ENCODE results near the gene PSORS1C2.
"Not testable (repeated sequence)": the region's sequence is repeated elsewhere in the genome, so short reads cannot be mapped to it uniquely, and the experiment has no call there.

Gene PSORS1C2

DNA sequence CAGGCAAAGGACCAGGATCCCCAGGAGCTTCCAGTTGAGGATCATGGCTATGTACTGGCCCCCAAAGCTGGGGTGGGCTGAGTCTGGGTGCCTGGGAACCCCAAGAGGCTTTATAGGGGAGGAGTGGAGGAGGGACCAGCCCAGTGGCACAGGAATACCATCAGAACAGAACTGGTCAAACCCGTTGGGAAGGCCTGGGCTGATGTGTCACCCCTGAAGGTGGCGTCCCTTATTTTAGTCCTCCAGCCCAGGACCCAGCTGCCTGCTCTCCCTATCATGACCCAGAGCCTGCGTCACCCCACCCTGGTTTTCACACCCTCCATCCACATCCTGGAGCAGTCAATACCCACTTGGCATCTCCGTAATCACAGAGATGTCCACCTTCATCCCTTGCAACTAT lies at the start of gene PSORS1C2:
Gene PSORS1C2, minus strand, starts transcription at position 85 of the 400 bp plus-strand sequence. Its CDS starts 40 bp downstream, at position 45.
- no peak for DNase-seq

DNA sequence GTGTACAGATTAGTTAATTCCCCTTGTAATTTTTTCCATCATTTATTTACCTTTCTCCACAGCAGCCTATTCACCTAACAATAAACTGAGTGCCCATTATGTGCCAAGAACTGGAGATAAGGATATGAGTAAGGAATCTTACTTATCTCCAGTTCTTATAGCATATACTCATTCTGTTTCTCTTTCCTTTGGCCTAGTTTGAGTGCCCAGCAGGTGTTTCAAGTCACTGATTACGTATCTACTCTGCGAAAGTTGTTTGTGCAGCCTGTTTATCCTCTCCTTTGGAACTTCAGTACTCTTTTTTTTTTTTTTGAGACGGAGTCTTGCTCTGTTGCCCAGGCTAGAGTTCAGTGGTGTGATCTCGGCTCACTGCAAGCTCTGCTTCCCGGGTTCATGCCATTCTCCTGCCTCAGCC lies 48.9 kb upstream of the PSORS1C2 start:
- no peak for DNase-seq

DNA sequence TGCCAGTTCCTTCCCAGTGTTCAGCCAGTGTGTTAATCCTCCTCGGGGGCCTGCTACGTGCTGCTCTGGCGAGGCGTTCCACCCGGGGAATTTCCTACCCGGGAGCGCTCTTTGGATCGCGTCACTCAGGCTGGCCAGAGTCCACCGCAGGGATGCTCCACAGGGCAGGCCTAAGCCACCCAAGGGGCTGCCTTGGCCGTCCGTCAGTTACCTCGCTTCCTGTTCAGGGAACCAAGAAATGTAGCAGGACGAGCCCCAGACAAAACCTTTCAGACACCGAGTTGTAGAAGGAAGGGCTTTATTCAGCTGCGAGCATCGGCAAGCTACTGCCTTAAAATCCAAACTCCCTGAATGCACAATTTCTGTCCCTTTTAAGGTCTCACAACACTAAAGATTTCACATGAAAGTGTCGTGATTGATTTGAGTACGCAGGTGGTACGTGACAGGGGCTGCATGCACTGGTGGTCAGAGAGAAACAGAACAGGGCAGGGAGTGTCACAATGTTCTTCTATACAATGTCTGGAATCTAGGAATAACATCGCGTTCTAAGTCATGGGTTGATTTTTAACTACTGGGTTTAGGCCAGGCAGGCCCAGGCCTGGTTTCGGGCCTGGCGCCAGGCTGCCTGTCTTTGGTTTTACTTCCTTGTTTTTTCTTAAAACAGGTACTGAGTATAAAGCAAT lies 47.3 kb upstream of the PSORS1C2 start:
- DNase-seq: no peak

DNA sequence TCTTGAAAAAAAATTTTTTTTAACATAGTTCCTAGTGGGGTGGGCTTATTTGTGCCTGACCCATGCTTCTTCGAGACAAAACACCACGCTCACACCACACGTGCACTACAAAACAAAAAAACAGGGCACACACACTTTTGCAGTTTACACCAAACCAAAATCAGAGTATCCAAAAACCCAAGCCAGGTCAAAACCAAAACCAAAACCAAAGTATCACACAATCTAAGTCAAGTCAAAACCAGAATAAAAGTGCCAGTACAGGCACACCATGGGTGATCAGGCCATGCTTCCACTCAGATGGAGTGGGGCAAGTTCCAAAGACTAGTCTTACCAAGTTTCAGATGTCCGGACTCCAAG lies 46.8 kb upstream of the PSORS1C2 start:
- not testable (repeated sequence) for DNase-seq

DNA sequence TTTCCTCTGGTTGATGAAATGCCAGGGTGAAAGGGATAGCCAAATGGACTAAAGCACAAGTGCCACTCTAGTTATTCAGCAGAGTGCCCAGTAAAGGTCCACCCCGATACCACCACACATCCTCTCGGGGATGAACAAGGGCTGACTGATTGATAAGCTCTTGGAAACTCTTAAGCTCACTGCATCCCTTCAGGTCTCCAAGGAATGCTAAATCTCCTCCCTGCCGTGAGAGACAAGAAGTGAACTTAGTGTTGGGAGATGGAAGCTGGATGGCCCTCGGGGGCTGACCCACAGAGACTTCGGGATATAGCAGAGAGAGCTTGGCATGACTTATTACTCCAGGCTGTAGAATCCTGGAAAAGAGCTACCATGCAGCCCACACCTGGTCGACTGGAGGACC lies 45.0 kb upstream of the PSORS1C2 start:
- peak in 1 of 3 donors; percentile 4 for DNase-seq

DNA sequence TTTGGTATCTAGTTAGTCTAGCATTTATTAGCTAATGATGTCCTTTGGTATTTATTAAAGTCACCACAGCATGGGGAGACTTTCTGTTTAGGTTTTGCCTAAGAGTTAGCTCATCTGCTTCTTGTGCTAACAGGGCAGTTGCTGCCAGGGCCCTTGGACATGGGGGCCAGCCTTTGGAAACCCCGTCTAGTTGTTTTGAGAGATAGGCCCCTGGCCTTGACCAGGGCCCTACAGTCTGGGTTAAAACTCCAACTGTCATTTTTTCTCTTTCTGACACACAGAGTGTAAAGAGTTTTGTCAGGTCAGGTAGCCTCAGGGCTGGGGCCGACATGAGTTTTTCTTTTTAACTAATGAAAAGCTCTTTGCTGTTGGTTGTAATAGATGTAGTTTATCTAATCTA lies 44.4 kb upstream of the PSORS1C2 start:
- not testable (repeated sequence) for DNase-seq

DNA sequence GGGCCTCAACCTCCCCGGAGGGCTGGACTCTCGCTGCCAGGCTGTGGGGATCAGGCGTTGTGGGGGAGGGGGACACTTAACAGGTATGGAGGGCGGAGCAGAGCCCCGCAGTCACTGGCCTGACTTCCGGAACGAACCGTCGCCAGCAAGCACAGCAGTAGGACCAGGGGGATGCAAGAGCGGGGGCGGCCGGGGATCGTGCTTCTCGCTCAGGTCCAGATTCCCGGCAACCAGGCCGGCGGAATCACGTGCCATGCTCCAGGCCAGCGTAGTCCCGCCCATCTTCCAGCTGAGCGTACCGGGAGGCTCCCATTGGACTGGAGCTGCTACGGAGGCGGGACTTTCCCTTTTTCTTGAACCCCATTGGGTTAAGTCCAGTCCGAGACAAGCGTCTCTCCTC lies 41.6 kb upstream of the PSORS1C2 start:
- peak; percentile 75 to 84 (median 79) for DNase-seq

DNA sequence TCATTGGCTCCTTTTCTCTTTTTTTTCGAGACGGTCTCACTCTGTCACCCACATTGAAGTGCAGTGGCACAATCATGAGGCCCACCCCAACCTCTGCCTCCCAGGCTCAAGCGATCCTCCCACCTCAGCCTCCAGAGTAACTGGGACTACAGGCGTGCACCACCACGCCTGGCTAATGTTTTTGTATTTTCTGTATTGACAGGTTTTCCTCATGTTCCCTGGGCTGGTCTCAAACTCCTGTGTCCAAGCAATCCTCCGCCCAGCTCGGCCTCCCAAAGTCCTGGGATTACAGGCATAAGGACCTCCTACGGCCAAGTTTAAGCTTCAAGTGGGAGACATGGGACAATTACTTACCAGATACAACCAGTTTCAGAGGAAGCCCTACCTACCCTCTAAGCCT lies 41.0 kb upstream of the PSORS1C2 start:
- DNase-seq: no peak

DNA sequence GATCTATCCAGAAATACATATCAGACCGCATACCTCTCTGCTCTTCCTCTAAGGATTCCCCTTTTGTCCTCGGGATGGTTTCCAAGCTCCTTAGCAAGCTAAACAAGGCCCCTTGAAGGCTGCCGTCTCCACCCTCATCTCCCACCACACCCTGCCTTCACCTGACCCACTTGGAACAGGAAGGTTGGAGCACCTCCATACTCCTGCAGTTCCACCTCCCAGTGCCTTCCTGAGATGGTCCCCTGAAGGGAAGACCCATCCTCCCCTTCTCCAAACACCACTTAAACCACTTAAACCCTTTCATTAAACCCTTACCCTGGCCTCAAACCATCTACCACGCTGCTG lies 40.1 kb upstream of the PSORS1C2 start:
- DNase-seq: no peak

DNA sequence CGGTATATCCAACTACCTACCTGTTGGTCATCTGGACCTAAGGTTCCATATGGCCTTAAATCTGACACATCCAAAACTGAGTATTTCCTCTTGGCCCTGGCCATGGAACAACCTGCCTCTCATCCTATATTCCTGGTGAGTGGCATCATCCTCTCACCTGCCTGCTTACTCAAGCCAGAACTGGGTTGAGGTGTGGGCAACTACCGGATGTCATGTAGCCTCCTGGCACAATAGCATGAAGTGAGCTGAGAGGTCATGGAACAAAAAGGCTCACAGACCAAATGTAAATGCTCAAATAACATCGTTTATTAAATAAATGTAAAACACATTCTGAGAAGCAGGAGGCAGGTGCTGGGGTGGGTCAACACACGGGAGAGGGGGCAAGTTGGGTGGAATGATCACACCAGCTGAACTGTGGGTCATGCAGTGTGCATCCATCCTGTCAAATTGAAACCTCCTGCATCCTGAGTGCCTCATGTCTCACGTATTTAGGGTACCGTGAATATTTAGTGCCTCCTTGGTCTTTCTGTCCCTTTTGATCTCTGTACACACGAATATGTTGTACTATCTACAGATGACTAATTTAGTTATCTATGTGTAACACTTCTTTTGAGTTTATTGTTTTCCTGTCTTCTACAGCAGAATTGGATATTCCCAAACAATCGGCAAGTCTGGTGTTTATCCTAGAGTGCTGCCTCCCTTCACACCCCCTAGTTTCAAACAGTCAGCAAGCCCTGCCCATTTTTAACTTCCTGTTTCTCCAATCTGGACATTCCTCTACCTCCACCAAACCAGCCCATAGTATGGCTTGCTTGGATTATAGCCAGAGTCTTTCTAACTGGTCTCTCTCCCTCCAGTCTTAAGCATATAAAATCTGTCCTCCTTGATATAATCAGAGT lies 39.5 kb upstream of the PSORS1C2 start:
- peak; percentile 36 to 50 (median 48) for DNase-seq

DNA sequence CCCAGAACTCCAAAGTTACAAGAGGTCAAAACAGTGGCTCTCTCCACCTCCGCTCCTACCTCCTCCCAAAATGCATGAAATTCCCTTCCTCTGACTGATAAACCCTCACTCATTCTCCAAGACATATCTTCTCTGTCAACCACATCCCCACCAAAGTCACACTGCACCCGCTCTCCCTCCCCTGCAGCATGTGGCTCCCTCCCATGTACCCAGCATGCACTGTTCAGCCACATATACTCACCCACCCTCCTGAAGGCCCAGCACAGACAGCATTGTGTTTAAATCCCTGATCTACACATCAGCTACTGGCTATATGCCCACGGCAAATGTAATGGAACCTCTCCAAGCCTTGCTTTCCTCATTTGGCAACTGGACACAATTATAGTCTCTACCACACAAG lies 37.1 kb upstream of the PSORS1C2 start:
- no peak for DNase-seq

DNA sequence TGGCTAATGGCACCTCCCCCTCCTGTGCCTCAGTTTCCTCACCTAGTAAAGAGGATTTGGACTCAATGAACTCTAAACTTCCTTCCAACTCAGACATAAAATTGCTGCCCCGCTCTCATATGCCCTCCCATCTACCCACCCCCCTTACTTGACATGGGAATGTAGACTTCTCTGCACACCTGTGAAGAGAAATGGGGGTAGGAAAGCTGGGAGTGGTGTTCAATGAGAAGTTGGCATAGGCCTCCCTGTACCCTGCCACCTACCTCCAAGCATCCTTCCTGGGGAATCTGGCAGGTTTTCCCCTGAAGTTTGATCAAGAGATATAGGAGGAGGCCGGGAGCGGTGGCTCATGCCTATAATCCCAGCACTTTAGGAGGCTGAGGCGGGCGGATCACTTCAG lies 35.5 kb upstream of the PSORS1C2 start:
- DNase-seq: no peak

DNA sequence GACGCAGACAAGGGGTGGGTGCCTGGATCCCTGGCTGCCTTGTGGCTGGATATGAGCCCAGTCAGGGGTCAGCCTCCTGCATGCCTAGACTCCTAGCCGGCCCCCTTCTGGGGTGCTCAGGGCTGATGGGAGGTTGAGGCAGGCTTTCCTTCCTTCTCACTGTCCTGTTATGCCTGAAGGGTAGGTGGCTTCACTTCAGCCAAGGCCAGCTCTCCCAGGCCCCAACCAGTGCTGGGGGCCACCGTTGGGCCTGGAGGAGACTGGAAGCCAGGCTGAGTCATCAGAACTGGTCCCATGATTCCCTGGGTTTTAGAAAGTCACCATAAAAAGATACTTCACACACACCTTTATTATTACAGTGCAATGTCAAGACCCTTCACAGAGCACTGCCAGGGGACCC lies 34.5 kb upstream of the PSORS1C2 start:
- DNase-seq: no peak

DNA sequence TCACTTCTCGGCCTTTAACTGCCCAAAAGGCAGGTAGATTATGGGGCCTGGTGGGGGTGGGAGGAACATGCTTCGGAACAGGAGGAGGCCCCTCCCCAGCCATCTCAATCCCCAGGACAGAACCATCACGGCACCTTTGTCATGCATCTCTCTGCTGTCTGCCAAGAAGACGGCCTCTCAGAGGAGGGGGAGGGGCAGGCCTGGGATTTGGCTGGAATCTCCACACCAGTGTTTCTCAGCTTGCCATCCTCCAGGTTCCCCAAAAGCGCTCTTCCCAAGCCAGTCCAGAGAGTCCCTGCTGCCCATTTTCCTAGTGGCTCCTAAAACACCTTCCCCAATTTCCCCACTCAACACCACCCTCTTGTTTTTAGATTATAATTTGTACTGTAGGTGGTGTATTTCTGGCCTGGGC lies 34.1 kb upstream of the PSORS1C2 start:
- DNase-seq: no peak

DNA sequence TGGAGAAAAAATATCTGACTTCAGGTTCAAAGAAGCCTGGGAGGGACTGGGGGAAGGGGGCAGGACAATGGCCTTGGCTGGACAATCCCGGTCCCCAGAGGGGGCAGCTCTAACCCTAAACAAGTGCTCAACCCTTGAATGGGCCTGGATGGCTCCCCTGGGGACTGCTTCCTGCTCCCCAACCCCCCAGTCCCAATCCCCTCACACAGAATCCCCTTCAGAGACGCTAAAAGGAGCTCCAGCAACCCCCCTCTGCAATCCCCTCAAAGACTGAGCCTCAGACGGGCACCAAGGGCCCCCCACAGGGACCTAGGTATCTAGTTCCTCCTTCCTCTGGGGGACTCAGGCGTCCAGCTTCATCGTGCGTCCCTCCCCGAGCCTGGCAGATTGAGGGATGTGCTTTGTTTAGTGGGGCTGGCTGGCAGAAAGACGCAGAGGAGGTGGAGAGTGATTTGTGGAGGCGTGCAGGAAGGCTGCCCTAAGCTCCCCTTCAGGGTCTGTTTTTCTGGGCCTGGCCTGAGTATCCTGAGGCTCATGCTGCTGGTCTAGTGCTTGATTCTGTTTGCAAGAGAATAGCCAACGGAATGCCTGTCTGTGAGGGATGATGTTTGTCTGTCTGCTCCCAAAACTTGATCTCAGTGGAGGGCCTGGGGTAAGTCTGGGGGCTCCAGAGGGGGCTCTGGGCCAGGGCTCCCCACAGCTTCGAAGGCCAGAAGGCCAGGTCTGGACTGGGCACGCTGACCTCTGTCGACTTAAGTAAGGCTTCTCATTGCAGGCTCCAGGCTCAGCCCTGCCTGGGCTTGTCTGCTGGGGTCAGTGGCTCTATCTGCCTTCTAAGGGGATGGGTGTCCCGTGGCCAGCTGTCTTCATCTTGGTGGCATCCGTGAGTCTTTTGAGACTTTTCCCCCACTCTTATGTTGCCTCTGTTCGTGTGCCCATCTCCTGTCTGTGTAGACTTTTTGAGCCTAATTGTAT lies 33.4 kb upstream of the PSORS1C2 start:
- no peak for DNase-seq

DNA sequence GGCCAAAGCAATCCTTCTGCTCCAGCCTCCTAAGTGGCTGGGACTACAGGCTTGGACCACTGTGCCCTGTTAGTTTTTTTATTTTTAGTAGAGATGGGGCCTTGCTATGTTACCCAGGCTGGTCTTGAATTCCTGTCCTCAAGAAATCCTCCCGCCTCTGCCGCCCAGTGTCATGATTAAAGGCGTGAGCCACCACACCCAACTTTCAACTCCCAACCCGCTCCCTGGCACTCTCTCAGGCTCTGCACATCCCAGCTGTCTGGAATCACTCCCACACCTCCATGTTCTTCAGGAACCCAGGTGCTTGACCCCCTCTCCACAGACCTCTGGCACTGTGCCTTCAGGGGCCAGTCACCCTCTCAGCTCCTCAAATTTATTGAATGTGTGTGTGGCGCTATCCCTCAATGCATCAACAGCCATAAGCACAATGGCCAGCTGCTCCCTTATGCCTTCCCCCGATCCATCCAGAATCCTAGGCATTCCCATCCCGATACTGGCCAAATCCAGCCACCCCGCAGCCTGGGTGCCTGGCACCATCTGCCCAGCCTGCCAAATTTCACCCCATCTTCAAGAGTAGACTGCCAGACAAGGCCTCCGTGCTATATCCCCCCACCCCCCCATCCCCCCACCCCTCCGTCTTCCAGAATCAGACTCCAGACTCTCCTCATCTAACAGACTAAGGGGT lies 32.3 kb upstream of the PSORS1C2 start:
- DNase-seq: peak in 1 of 3 donors; percentile 6

DNA sequence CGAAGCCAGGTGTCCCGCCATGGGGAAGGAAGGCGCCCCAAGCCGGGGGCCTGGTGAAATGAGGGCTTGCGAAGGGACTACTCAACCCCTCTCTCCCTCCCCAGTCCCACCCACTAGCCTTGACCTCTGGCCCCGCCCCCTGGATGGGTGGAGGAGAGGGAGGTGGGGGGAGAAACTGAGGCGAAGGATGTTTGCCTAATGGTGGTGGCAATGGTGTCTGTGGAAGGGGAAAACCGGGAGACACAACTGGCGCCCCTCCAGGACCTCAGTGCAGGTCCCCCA lies 31.7 kb upstream of the PSORS1C2 start, which contains the start of gene POU5F1:
Gene POU5F1, minus strand, starts transcription at position 83 of the 282 bp plus-strand sequence. Its CDS starts 62 bp downstream, at position 21.
- no peak for DNase-seq

DNA sequence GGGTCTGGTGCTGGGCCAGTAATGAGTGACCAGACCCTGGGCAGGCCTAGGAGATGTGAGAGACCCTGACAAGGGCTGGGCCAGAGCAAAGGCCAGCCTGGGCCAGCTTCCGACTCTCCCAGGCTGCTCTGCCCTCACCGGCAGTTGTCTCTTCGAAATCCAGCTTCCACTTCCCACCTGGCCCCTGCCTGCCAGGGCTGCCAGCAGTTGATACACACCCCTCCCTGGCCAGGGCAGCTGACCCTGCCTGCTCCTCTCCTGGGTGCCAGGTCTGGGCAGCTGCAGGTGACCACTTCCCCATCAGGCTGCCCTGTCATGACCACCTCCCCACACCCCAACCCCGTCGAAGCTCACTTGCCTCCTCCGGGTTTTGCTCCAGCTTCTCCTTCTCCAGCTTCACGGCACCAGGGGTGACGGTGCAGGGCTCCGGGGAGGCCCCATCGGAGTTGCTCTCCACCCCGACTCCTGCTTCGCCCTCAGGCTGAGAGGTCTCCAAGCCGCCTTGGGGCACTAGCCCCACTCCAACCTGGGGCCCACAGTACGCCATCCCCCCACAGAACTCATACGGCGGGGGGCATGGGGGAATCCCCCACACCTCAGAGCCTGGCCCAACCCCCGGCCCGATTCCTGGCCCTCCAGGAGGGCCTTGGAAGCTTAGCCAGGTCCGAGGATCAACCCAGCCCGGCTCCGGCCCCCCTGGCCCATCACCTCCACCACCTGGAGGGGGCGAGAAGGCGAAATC lies 31.2 kb upstream of the PSORS1C2 start:
- not testable (repeated sequence) for DNase-seq

DNA sequence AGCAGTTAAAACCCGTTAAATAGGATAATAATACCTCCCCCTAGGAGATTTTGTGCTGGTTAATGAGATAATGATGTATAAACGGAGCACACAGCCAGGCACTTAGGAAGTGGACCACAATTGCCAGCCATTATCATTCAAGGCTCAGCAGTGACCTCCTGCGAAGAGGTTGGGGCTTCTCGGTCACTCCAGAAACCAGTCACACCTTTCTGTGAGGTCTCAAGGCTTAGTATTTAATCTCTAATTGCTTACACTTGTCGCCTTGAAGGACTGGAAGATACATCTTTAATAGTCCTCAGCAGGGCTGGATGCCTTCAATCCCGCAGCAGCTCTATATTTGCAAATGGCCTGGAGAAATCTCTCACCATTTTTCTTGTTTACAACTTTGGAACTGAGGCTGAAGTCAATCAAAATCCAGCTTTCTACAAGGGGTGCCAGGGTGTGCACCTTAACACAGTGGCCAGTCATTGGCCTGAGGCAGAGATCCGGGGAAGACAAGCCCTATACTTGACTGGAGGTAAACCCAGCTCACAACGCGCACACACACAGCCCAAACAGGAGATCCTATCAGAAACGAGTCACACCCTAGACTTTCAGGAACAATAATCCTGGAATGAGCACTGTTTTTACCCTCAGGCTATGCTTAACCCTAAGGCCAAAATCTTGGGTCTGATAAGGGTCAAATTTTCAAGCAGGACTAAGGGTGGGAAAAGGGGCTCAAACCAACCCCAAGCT lies 30.4 kb upstream of the PSORS1C2 start:
- no peak for DNase-seq

DNA sequence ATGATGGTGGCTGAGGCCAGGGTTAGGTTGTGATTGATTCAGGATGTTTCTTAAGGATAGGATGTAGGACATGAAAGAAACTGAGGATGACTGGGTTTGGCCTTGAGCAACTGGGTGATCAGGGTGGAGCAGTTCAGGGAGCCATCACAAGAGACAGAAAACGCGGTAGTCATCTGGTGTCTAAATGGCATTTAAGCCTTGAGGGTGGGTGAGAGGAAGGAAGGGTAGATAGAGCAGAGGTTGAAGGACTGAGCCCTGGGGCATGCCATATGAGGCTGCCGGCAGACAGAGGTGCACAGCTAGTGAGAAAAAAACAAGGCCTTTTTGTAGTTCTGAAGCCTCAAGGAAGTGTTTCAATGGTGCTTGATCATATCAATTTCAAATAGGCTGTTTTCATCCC lies 29.7 kb upstream of the PSORS1C2 start:
- no peak for DNase-seq

DNA sequence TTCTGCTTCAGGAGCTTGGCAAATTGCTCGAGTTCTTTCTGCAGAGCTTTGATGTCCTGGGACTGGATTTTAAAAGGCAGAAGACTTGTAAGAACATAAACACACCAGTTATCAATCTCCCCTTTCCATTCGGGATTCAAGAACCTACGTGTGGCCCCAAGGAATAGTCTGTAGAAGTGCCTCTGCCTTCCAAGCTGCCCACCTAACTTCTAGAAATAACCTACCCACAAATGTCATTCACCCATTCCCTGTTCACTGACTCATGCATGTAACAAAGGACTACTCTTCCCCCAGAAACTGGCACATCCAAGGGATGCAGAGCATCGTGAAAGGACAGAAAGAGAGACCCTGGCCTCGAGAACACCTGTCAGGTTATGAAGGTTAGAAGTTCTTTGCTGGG lies 27.1 kb upstream of the PSORS1C2 start:
- DNase-seq: no peak

All from suppressor macrophage treated with lipopolysaccharide for 1 hour (primary cell).